ENCODE measurements around the gene CEP89. TPM values are rescaled to one million over a fixed set of nuclear protein-coding genes. Genes with fewer than 3 reads are reported as not detected.

The CEP89 gene
- total RNA-seq, 1 experiment from 2014 or later, result 21.1 TPM

DNA sequence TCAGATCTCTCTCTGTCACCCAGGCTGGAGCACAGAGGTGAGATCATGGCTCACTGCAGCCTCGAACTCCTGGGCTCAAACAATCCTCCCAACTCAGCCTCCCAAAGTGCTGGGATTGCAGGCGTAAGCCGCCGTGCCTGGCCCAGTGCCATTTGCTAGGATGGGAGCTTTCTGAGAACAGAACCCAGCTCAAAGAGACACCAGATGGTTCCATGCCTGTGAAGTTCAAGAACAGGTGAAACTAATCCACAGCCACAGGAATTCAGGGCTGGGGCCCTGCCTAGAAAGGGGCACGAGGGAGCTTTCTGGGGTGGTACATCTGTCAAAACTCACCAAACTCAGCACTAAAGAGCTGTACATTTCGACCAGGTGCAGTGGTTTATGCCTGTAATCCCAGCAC lies 106.4 kb downstream of the CEP89 start (continued):
- TF ChIP-seq, protein P1, sequence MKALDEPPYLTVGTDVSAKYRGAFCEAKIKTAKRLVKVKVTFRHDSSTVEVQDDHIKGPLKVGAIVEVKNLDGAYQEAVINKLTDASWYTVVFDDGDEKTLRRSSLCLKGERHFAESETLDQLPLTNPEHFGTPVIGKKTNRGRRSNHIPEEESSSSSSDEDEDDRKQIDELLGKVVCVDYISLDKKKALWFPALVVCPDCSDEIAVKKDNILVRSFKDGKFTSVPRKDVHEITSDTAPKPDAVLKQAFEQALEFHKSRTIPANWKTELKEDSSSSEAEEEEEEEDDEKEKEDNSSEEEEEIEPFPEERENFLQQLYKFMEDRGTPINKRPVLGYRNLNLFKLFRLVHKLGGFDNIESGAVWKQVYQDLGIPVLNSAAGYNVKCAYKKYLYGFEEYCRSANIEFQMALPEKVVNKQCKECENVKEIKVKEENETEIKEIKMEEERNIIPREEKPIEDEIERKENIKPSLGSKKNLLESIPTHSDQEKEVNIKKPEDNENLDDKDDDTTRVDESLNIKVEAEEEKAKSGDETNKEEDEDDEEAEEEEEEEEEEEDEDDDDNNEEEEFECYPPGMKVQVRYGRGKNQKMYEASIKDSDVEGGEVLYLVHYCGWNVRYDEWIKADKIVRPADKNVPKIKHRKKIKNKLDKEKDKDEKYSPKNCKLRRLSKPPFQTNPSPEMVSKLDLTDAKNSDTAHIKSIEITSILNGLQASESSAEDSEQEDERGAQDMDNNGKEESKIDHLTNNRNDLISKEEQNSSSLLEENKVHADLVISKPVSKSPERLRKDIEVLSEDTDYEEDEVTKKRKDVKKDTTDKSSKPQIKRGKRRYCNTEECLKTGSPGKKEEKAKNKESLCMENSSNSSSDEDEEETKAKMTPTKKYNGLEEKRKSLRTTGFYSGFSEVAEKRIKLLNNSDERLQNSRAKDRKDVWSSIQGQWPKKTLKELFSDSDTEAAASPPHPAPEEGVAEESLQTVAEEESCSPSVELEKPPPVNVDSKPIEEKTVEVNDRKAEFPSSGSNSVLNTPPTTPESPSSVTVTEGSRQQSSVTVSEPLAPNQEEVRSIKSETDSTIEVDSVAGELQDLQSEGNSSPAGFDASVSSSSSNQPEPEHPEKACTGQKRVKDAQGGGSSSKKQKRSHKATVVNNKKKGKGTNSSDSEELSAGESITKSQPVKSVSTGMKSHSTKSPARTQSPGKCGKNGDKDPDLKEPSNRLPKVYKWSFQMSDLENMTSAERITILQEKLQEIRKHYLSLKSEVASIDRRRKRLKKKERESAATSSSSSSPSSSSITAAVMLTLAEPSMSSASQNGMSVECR (CRISPR knock-in tag; IDR thresholded peaks at IDR 0.05; ENCODE audit: borderline replicate concordance), result no peak
- TF ChIP-seq TP53 (CRISPR knock-in tag; IDR thresholded peaks at IDR 0.05) (no peak), KAT7 (CRISPR knock-in tag; IDR thresholded peaks at IDR 0.05; ENCODE audit: borderline replicate concordance) (no peak), NR1H2 (CRISPR knock-in tag; IDR thresholded peaks at IDR 0.05) (no peak), HMGA2 (CRISPR knock-in tag; IDR thresholded peaks at IDR 0.05) (no peak), NFYB (CRISPR knock-in tag; conservative IDR thresholded peaks at IDR 0.05; ENCODE audit: low read depth) (no peak)
- TF ChIP-seq, protein P2, sequence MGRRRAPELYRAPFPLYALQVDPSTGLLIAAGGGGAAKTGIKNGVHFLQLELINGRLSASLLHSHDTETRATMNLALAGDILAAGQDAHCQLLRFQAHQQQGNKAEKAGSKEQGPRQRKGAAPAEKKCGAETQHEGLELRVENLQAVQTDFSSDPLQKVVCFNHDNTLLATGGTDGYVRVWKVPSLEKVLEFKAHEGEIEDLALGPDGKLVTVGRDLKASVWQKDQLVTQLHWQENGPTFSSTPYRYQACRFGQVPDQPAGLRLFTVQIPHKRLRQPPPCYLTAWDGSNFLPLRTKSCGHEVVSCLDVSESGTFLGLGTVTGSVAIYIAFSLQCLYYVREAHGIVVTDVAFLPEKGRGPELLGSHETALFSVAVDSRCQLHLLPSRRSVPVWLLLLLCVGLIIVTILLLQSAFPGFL (CRISPR knock-in tag; IDR thresholded peaks at IDR 0.05; ENCODE audit: borderline replicate concordance), result no peak

DNA sequence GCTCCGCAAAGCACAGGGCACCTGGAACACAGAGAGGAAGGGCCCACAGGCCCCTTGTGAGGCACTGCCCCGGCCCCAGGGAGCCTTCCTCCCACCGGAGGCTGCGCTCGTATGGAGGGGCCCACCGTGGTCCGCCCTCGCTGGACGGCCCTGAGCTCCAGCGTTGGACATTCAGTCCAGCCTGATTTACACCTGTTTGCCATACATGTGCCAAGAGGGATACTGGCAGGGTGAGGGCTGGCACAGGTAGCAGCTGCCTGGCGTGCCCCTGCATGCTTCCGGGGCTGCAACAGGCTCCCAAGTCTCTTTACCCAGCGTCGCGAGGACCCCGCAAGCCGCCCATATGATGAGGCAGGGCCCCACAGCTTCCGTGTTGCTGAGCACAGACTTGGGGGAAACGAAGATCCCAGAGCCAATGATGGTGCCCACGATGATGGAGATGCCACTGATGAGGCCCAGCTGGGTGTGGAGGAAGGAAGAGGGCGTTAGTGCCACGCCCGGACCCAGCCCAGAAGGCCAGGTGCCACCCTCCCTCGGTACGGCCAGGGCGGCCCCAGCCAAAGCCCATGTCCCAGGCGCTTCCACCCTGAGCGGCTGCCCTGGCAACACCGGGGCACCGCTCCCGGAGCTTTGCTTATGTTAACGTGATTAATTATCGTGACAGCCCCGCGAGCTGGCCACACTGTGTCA lies 107.3 kb downstream of the CEP89 start:
- ATAC-seq (no peak), DNase-seq (ENCODE audit: low spot score) (no peak)
- H3K36me3 Mint-ChIP-seq, result no peaks in the 10 kb centered on the region
- CTCF ChIA-PET, result interaction anchor here (0.6 to 1.8 kb wide), 2 partner anchors 300 to 320 kb away, joined by 3 to 5 read pairs; no protein-coding TSS in a partner anchor
- no peaks in the 10 kb centered on the region for H3K27me3 Mint-ChIP-seq (ENCODE audit: low read depth)
- H3K9me3 Mint-ChIP-seq, result no peaks in the 10 kb centered on the region
- POLR2A ChIA-PET, result no interaction called here
- no peak overlapping the region for H3K4me3 Mint-ChIP-seq
- no peak for TF ChIP-seq ZNF121 (CRISPR knock-in tag; IDR thresholded peaks at IDR 0.05)
- no peak for TF ChIP-seq NFATC4 (CRISPR knock-in tag; IDR thresholded peaks at IDR 0.05)
- H3K27ac Mint-ChIP-seq, result no peak overlapping the region
- H3K4me1 Mint-ChIP-seq, result 0 out of 2 replicates have a peak, but pooled peaks cover 2% of the 10 kb centered on the region

DNA sequence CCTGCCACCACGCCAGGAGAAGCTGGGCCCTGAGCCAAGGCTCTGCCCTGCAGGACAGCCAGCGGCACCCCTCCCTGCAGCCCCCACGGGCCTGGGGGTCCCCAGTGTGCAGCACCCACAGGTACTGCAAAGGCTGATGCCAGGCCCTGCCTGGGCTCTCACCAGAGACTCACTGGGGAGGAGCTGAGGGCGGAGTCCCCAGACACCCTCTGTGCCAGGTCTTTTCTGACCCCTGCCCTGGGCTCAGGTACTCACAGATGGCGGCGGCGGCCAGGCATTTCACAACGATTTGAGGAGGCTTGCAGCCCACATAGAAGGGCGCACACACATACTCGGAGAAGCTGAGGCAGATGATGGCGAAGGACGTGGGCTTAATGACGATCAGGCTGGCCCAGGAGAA lies 107.9 kb downstream of the CEP89 start:
- TF ChIP-seq RORB (CRISPR knock-in tag; IDR thresholded peaks at IDR 0.05) (no peak), FOXP1 (CRISPR knock-in tag; IDR thresholded peaks at IDR 0.05; ENCODE audit: borderline replicate concordance) (no peak)
- Mint-ChIP-seq H3K27ac (no peak overlapping the region), H3K4me3 (no peak overlapping the region), H3K4me1 (0 out of 2 replicates have a peak, but pooled peaks cover 2% of the 10 kb centered on the region), H3K9me3 (no peaks in the 10 kb centered on the region), H3K27me3 (ENCODE audit: low read depth) (no peaks in the 10 kb centered on the region), H3K36me3 (no peaks in the 10 kb centered on the region)
- DNase-seq (ENCODE audit: low spot score) (no peak), ATAC-seq (no peak)
- ChIA-PET POLR2A (no interaction called here), CTCF (interaction anchor here (0.6 kb wide), 1 partner anchor 300 kb away, joined by 3 read pairs; no protein-coding TSS in a partner anchor)

DNA sequence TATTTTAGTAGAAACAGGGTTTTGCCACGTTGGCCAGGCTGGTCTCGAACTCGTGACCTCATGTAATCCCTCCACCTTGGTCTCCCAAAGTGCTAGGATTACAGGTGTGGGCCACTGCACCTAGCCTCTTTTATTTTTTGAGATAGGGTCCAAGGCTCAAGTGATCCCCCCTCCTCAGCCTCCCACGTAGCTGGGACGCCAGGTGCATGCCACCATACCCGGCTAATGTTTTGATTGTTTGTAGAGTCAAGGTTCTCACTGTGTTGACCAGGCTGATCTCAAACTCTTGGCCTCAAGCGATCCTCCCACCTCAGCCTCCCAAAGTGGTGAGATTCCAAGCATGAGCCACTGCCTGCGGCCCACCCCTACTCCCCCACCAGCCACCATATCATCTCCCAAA lies 108.5 kb downstream of the CEP89 start:
- ChIA-PET CTCF (no interaction called here), POLR2A (no interaction called here)
- Mint-ChIP-seq H3K27ac (no peak overlapping the region), H3K36me3 (no peaks in the 10 kb centered on the region), H3K4me3 (no peak overlapping the region), H3K27me3 (ENCODE audit: low read depth) (no peaks in the 10 kb centered on the region), H3K4me1 (no peaks in the 10 kb centered on the region), H3K9me3 (no peaks in the 10 kb centered on the region)
- ATAC-seq (no peak), DNase-seq (ENCODE audit: low spot score) (no peak)
- TF ChIP-seq, protein P3, sequence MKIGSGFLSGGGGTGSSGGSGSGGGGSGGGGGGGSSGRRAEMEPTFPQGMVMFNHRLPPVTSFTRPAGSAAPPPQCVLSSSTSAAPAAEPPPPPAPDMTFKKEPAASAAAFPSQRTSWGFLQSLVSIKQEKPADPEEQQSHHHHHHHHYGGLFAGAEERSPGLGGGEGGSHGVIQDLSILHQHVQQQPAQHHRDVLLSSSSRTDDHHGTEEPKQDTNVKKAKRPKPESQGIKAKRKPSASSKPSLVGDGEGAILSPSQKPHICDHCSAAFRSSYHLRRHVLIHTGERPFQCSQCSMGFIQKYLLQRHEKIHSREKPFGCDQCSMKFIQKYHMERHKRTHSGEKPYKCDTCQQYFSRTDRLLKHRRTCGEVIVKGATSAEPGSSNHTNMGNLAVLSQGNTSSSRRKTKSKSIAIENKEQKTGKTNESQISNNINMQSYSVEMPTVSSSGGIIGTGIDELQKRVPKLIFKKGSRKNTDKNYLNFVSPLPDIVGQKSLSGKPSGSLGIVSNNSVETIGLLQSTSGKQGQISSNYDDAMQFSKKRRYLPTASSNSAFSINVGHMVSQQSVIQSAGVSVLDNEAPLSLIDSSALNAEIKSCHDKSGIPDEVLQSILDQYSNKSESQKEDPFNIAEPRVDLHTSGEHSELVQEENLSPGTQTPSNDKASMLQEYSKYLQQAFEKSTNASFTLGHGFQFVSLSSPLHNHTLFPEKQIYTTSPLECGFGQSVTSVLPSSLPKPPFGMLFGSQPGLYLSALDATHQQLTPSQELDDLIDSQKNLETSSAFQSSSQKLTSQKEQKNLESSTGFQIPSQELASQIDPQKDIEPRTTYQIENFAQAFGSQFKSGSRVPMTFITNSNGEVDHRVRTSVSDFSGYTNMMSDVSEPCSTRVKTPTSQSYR (CRISPR knock-in tag; IDR thresholded peaks at IDR 0.05), result no peak
- TF ChIP-seq ZNF396 (CRISPR knock-in tag; IDR thresholded peaks at IDR 0.05; ENCODE audit: borderline replicate concordance) (no peak), ZNF671 (CRISPR knock-in tag; IDR thresholded peaks at IDR 0.05) (no peak), ZNF138 (CRISPR knock-in tag; conservative IDR thresholded peaks at IDR 0.05) (no peak)
- TF ChIP-seq, protein P4, sequence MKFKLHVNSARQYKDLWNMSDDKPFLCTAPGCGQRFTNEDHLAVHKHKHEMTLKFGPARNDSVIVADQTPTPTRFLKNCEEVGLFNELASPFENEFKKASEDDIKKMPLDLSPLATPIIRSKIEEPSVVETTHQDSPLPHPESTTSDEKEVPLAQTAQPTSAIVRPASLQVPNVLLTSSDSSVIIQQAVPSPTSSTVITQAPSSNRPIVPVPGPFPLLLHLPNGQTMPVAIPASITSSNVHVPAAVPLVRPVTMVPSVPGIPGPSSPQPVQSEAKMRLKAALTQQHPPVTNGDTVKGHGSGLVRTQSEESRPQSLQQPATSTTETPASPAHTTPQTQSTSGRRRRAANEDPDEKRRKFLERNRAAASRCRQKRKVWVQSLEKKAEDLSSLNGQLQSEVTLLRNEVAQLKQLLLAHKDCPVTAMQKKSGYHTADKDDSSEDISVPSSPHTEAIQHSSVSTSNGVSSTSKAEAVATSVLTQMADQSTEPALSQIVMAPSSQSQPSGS (CRISPR knock-in tag; IDR thresholded peaks at IDR 0.05; ENCODE audit: borderline replicate concordance, low read depth), result no peak
- TF ChIP-seq, protein P5, sequence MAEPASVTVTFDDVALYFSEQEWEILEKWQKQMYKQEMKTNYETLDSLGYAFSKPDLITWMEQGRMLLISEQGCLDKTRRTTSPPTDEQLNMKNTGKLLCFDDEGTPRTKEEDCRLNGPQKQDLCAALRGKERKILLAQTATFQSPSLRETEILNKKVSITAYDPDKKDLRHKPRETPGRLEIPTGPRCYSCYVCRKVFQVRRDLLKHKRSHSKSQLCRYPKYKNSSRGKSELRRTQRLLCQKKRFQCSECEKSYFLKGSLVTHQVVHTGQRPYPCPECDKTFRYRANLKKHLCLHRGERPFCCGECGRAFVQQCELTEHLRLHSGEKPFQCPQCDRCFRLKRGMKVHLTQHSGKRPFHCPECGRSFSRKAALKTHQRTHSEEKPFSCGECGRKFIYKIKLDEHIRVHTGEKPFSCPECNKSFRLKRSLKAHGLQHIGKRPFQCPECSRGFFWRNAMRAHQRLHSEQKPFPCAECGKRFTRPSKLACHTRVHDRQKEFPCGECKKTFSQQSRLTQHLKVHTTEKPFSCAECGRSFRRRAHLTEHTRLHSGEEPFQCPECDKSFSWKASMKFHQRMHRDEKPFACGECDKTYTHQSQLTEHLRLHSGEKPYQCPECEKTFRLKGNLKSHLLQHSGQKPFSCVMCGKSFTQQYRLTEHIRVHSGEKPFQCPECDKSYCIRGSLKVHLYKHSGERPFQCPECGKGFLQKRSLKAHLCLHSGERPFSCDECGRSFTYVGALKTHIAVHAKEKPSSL (CRISPR knock-in tag; conservative IDR thresholded peaks at IDR 0.05), result no peak
